ENCODE results near the gene PANX2.
"Not testable (repeated sequence)": the region's sequence is repeated elsewhere in the genome, so short reads cannot be mapped to it uniquely, and the experiment has no call there.

PANX2 gene

DNA sequence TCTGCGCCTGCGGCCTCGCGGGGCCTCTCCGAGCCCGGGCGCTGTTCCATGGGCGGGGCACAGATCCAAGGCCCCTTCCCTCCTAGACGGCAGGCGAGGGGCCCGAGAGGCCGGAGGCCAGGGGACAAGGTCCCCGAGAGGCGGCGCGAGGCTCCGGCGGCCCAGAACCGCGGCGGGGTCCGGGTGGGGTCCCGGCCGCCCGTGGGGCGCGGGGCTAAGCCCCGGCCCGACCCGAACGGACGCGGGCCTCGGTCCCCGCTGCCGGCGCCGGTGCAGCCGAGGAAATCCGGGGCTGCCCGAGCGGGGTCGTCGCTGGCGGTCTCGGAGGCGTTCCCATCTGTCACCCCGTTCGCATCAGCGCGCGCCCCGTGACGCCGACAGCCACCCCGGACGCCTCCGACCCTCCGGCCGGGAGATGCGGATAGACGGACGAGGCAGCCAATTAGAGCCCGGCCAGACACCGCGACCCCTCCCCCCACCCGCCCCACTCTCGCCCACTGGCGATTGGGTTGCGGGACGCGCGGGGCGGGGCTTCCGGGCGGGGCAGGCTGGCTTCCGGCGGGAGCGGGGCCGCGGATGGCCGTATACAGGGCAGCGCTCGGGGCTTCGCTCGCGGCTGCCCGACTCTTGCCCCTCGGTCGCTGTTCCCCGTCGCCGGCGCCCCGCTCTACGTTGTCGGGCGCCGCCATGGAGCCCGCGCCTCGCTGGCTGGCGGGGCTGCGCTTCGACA lies 30.1 kb downstream of the PANX2 start, which contains the start of gene SELENOO:
Gene SELENOO, plus strand, starts transcription at position 551 of the 730 bp plus-strand sequence. Its CDS starts 26 bp downstream, at position 577.
- DNase-seq: no peak

- no peak for DNase-seq
Observed at GRCh38 chr22:50201191-50202129, 30.9 kb downstream of the PANX2 start.

- DNase-seq: no peak
Observed at GRCh38 chr22:50202130-50202666, 31.7 kb downstream of the PANX2 start.

- no peak for DNase-seq
Observed at GRCh38 chr22:50203288-50203687, 32.8 kb downstream of the PANX2 start.

GRCh38 chr22:50204571-50204970 lies 34.0 kb downstream of the PANX2 start:
- no peak for DNase-seq

DNA sequence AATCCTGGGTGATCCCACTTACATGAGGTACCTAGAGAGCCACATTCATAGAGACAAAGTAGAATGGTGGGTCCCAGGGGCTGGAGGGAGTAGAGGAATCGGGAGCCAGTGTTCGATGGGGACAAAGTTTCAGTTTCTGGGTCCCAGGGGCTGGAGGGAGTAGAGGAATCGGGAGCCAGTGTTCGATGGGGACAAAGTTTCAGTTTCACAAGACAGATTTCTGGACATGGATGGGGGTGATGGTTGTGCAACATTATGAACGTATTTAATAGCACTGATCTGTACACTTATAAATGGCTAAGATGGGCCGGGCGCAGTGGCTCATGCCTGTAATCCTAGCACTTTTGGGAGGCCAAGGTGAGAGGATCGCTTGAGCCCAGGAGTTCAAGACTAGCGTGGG lies 34.5 kb downstream of the PANX2 start:
- DNase-seq: not testable (repeated sequence)

DNA sequence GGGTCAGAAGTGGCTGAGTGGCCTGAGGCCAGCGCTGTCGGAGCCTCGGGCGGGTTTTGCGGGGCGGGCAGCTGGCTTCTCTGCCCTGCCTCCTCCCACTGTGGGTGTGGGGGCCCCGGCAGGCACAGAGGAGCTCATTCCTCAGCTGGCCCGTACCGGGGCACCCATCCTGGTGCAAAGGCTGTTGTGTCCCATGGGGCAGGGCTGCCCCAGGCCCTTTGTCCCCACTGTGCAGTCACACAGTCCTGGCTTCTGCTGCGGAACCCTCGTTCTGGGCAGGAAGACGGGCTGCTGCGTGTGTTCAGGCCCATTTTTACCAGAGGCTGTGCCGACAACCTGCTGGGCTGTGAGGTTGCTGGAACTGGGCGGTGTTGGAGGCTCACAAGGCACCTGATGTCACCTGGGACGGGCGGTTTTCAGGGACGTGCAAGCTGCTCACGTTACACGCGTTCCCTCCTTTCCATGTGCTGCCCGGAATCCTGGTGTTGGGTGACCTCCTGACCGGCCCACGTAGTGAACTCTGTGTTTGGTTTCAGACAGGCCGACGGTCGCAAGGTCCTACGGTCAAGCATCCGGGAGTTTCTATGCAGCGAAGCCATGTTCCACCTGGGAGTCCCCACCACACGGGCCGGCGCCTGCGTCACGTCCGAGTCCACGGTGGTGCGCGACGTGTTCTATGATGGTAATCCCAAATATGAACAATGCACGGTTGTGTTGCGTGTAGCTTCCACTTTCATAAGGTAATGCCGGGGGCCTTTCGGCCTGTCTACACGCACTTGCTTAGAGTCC lies 35.4 kb downstream of the PANX2 start:
- no peak for DNase-seq

DNA sequence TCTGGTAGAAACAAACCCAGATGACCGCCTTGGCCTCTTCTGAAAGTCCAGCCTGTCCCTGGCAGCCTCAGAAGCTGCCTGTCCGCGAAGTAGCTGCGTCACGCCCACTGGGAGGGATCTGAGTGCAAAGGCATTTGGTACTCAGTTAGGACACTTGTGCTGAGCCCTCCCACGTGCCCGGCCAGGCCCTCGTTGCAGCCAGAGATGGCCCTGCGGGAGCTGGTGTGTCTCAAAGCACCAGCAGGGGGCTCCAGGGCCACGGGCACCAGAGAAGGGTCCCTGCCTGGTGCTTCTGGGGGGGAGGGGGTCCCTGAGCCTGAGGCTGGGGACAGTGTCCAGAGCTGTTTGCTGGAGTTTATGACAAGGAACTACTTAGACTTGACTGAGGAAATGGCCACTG lies 36.1 kb downstream of the PANX2 start:
- DNase-seq: no peak

GRCh38 chr22:50207383-50208140 lies 37.0 kb downstream of the PANX2 start:
- no peak for DNase-seq

DNA sequence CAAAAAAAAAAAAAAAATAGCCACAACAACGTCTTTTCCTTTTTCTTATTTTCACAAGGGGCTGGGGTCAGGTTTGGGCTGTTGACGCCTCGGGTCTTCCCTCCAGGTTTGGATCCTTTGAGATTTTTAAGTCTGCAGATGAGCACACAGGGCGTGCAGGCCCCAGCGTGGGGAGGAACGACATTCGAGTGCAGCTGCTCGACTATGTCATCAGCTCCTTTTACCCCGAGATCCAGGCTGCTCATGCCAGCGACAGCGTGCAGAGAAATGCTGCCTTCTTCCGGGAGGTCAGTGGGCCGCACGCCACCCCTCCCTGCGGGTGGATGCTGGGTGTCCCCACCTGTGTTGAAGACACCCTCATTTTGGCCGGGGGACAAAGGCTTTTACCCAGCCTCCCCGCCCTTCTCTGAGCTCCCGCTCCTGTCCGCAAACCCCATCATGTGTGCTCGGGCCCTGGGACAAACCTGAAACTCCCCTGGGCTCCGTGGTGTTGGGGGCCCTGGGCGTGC lies 38.0 kb downstream of the PANX2 start:
- no peak for DNase-seq

DNA sequence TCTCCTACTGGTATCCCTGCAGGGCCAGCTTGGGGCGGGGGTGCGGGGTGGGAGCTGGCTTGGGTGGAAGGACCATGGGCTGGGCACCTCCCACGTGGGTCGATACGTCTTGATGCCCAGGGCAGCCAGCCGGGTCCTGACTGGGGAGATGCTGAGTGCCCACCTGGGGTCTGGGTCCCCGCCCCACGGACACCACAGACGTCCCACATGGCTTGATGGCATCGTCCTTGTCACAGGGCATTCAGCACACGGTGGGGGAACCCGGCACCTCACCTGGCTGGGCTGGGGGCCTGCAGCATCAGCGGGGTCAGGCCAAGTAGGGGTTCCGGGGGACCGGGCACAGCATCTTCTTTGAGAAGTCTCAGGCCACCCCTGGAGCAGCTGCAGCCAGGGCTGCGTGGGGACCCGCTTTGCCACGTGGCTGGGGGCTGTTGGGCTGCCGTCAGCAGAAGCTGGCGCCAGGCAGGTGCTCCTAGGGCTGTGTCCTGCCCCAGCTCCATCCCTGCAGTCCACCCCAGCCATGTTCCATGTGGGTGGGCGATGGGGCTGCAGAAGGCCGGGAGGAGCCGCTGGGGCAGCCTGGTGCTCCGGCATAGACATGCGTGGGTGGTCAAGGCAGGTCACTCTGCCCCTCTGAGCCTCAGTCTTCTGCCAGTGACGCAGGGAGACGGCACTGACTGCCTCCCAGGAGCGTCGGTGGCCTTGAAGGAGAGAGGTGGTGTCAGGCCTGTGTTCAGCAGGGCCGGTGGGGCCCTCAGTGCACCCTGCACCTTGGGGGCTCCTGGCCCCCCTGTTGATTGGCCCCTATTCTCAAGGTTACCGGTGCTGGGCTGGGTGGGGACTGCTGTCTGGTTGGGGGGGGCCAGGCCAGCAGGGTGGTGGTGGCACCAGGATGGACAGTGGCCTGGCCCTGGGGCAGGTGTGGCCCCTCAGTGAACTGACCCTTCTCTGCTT lies 38.7 kb downstream of the PANX2 start:
- DNase-seq: no peak

- DNase-seq: no peak
Observed at GRCh38 chr22:50209893-50210292, 39.4 kb downstream of the PANX2 start.

GRCh38 chr22:50210378-50211139 lies 40.0 kb downstream of the PANX2 start:
- DNase-seq: no peak

DNA sequence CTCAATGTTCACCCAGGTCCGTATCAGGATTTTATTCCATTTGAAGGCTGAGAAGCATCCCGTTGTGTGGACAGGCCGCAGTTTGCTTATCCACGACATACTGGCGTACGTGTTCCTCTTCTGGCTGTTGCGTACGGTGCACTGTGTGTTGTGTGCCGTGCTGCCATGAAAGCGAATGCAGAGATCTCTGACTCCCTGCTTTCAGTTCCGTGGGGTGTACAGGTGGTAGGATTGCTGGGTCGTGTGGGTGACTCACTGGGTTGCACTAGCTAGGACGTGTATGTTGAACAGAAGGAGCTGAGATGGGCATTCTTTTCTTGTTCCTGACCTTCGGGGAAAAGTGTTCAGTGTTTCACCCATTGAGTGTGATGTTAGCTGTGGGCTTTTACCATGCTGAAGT lies 40.6 kb downstream of the PANX2 start:
- no peak for DNase-seq

DNA sequence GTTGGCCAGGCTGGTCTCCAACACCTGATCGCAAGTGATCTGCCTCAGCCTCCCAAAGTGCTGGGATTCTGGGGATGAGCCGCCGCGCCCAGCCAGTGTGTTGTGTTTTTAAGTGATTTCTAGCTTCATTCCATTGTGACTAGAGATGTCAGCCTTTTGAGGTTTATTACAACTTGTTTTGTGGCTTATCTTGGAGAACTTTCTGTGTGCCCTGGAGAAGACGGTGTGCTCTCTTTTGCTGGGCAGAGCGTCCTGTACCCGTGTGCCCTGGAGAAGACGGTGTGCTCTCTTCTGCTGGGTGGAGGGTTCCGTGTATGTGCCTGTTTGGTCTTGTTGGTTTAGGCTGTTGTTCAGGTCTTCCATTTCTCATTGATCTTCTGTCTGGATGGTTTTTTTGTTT lies 42.7 kb downstream of the PANX2 start:
- no peak for DNase-seq

DNA sequence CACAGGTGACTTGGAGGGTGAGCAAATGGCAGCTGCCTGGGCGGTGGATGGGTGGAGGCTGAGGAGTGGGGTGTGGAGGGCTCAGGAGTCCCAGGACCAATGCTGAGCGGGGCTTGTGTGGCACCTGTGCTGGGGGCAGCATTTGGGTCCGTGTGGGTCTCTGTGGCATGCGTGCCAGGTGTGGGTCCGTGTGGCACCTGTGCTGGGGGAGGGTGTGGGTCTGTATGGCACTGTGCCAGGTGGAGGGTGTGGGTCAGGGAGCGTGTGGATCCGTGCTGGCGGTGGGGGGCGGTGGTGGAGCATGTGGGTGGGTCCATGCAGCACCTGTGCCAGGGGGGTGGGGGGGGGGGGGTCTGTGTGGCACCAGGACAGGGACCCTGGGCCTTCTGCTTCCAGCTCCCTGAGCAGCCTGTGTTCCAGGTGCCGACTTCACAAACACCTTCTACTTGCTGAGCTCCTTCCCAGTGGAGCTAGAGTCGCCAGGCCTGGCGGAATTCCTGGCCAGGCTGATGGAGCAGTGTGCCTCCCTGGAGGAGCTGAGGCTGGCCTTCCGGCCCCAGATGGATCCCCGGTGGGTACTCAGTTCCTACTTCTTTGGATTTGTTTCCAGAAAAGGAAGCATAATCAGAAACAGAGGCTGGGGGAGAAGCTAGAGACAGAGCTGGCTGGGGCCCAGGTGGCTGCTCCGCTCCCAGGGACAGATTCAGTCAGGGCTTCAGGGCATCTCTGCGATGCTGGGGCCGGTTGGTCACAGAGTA lies 44.9 kb downstream of the PANX2 start:
- DNase-seq: no peak

DNA sequence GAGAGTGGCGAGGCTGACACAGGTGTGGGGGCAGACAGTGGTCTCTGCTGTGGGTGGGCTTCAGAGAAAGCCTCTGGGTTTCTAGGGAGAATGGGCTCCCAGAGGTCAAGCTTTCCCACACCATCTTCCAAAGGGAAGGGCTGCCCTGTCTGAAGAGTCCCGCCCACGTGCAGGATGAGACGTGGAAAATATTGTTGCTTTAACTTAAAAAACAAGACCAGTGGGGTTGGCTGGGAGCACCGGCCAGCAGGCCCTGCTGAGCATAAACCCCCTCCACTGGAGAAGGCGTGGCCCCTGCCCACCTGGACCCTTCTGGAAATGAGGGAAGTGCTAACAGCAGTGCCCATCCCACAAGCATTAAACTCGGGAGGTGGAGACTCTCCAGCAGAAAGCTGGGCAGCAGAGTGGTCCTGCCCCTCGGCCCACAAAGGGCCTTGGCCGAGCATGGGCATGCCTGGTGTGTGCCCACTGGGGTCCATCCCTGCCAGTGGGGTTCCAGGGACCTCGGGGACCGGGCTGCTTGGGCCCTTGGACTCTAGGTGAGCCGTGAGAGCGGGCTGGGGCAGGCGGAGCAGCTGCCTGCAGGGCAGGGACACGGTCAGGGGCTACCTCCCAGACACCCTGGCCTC lies 45.6 kb downstream of the PANX2 start:
- no peak for DNase-seq

- no peak for DNase-seq
Observed at GRCh38 chr22:50216684-50217520, 46.4 kb downstream of the PANX2 start.
